Lung (tissue), 12 donors: ENCODE measurements around the gene C19orf67. TPM values are rescaled to one million over a fixed set of nuclear protein-coding genes. Genes with fewer than 3 reads are reported as not detected.

Experiments used
- ATAC-seq: fragments of 200-7000 bp; cut with Tn5 transposase; one replicate; pipeline ENCODE4 v1.9.1; 2020; ENCODE audit warnings: moderate number of reproducible peaks; ENCODE audit not compliant: insufficient read depth, low FRiP score
- DNase-seq, 3 donors: peaks; one replicate each; pipeline ENCODE4 v3.0.0-alpha.2; 2013 to 2017
- H3K27ac ChIP-seq, 2 donors: one replicate each; pipeline ENCODE4 v1.5.1; 2013; ENCODE audit warnings: mild to moderate bottlenecking in 2 of 2, moderate library complexity in 2 of 2, control low read depth in 1 of 2, inconsistent platforms in 1 of 2, low read depth in 1 of 2, low read length in 1 of 2
- H3K27me3 ChIP-seq, 3 donors: one replicate each; pipeline ENCODE4 v1.5.1; 2013; ENCODE audit warnings: low read length in 2 of 3; ENCODE audit not compliant: control insufficient read depth in 3 of 3, insufficient read depth in 3 of 3
- H3K36me3 ChIP-seq, 4 donors: one replicate each; pipeline ENCODE4 v1.5.1; 2013; ENCODE audit warnings: low read length in 4 of 4, mild to moderate bottlenecking in 1 of 4, moderate library complexity in 1 of 4; ENCODE audit not compliant: control insufficient read depth in 4 of 4, insufficient read depth in 4 of 4
- H3K4me1 ChIP-seq, 5 donors: one replicate each; pipeline ENCODE4 v1.5.1; 2013; ENCODE audit warnings: low read length in 5 of 5, mild to moderate bottlenecking in 2 of 5, moderate library complexity in 1 of 5; ENCODE audit not compliant: control insufficient read depth in 5 of 5, insufficient read depth in 5 of 5
- H3K4me3 ChIP-seq: one replicate; pipeline ENCODE4 v1.5.1; 2013; ENCODE audit warnings: mild to moderate bottlenecking, control low read depth, moderate library complexity
- H3K9ac ChIP-seq, 2 donors: one replicate each; pipeline ENCODE4 v1.5.1; 2013; ENCODE audit warnings: low read length in 2 of 2, control low read depth in 1 of 2; ENCODE audit not compliant: insufficient read depth in 1 of 2
- H3K9me3 ChIP-seq, 4 donors: one replicate each; pipeline ENCODE4 v1.5.1; 2013; ENCODE audit warnings: low read length in 3 of 4, mild to moderate bottlenecking in 1 of 4, moderate library complexity in 1 of 4; ENCODE audit not compliant: control insufficient read depth in 4 of 4, insufficient read depth in 3 of 4
- CTCF ChIP-seq: IDR thresholded peaks from 2 replicates; pipeline ENCODE4 v1.5.1; 2012; ENCODE audit warnings: mild to moderate bottlenecking; ENCODE audit errors: control extremely low read depth, extremely low read depth
- WGBS, 2 donors: extraction: QIAGEN DNeasy Blood & Tissue Kit; methylation state at CpG; one replicate each; pipeline ENCODE4 v1.1.7; 2013; 5-methylcytosine and 5-hydroxymethylcytosine counted together
- polyA plus RNA-seq, 2 donors: library from polyadenylated mRNA; stranded (reverse); fragments of 200-250 nt; gene quantifications; one replicate each; pipeline ENCODE4 v1.2.1, GENCODE V29; 2013
- total RNA-seq, 2 donors: library from RNA; depleted of rRNA in 1 of 2; stranded (reverse); fragments of >200 nt in 1 of 2; gene quantifications; one replicate each; pipeline ENCODE4 v1.2.1, GENCODE V29; 2014 to 2021
- donor health status: control.
- donor health status: control.
- donor health status: Bipolar disorder and iron deficiency.
- donor health status: healthy.
- donor health status: DM: yes; HTN: yes; CAD: no.

Gene C19orf67
- total and polyA plus RNA-seq, 4 donors = 0.37 to 1.0 (median 0.38) TPM; not detected in 1

DNA sequence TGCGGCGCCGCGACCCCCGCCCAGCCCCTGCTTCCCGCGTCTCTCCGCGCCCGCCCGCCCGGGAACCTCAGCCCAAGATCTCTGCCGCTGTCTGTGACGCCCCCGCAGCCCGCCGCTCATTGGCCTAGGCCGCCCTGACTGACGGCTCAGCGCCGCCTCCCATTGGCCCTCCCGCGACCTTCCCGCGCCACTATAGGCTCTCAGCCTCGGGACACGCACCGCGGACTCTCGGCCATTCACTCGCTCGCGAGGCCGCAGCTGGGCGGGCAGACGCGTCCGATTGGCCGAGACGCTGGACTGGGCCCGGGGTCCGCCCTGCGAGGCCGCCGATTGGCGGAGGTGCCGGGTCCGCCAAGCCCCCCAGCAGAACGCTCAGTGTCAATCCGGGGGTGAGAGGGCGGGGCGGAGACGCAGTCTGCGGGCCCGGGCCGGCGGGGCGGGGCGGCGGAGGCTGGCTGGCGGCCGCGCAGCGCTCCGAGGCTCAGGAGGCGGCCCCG, 32.1 kb upstream of the C19orf67 start, which contains the start of gene PRKACA:
TSS of gene PRKACA (minus strand) at position 95 of the 497 bp plus-strand sequence. CDS start 215 bp downstream, outside the sequence.
- H3K9me3 ChIP-seq = no peaks in the 10 kb centered on the region
- ATAC-seq (peak; percentile 95), DNase-seq (peak; percentile 99 to 100 (median 99))
- H3K4me3 ChIP-seq = peak within 1 kb of the TSS; percentile 84
- 0% methylated on average over 41 to 67 of the region's 67 CpGs for WGBS, 2 donors
- H3K4me1 ChIP-seq = peaks cover 9 to 45% (median 25%) of the 10 kb centered on the region in 5 donors
- H3K27ac ChIP-seq = peak within 1 kb of the TSS; percentile 95
- H3K9ac ChIP-seq = peak within 1 kb of the TSS; percentile 37 to 81
- TF ChIP-seq CTCF = no peak
- no peaks in the 10 kb centered on the region for H3K27me3 ChIP-seq
- peaks cover 0 to 2% (median 0%) of the 10 kb centered on the region in 4 donors for H3K36me3 ChIP-seq

DNA sequence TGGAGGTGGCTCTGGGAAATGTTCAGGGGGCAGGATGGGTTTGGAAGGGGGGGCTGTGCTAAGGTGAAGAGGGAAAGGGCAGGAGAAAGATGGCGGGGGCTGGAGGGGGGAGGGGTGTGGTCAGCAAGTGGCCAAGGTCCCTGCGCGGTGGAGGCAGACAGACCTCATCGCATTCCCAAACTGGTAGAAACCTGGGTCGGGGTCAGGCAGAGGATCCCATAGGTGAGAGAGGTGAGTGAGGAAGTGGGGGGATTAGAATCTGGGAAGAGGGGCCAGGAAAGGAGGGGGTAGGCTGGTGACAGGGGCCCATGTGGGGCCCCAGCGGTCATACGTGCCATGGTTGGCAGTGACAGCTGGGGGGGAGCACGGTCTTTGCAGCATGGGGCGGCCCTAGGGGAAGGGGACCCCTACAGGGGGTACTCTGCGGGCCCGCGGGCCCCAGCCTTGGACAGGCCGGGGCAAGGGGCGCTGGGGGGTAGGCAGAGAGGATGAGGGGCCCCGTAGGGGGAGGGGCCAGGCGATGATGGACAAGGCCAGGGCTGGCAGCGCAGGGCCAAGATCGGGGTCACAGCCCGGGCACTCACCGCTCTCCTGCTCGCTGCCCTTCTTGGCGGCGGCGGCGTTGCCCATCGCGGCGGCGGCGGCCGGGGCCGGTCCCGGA, 31.5 kb upstream of the C19orf67 start:
- Histone ChIP-seq H3K9ac (peak overlapping the region in 1 of 2 donors; percentile 81), H3K9me3 (no peaks in the 10 kb centered on the region), H3K27me3 (no peaks in the 10 kb centered on the region), H3K27ac (peak overlapping the region; percentile 75 to 92), H3K4me3 (peak overlapping the region; percentile 84), H3K4me1 (peaks cover 16 to 49% (median 25%) of the 10 kb centered on the region in 5 donors), H3K36me3 (peaks cover 0 to 2% (median 0%) of the 10 kb centered on the region in 4 donors)
- no peak for TF ChIP-seq CTCF
- 1% methylated on average over 20 to 33 of the region's 33 CpGs for WGBS, 2 donors
- ATAC-seq (no peak), DNase-seq (peak in 1 of 3 donors; percentile 25)

GRCh38 chr19:14116525-14116917, 30.9 kb upstream of the C19orf67 start:
- H3K4me3 ChIP-seq = peak overlapping the region; percentile 41
- TF ChIP-seq CTCF = no peak
- H3K27ac ChIP-seq = peak overlapping the region; percentile 75 to 92
- H3K9ac ChIP-seq = peak overlapping the region in 1 of 2 donors; percentile 81
- 8 to 14% methylated on average over 6 of the region's 6 CpGs for WGBS, 2 donors
- H3K4me1 ChIP-seq = peaks cover 19 to 49% (median 25%) of the 10 kb centered on the region in 5 donors
- no peak for ATAC-seq
- no peak for DNase-seq
- H3K27me3 ChIP-seq = no peaks in the 10 kb centered on the region
- H3K9me3 ChIP-seq = no peaks in the 10 kb centered on the region
- peaks cover 0 to 2% (median 0%) of the 10 kb centered on the region in 4 donors for H3K36me3 ChIP-seq
